ENCODE results near the gene PUS10. TPM values are rescaled to one million over a fixed set of nuclear protein-coding genes. Genes with fewer than 3 reads are reported as not detected.

PUS10 gene
- total and polyA plus RNA-seq, 2 of the 8 experiments (the other 6 are each of a cell fraction or from before 2014, with no cell fraction given) = 1.3 to 3.1 TPM

DNA sequence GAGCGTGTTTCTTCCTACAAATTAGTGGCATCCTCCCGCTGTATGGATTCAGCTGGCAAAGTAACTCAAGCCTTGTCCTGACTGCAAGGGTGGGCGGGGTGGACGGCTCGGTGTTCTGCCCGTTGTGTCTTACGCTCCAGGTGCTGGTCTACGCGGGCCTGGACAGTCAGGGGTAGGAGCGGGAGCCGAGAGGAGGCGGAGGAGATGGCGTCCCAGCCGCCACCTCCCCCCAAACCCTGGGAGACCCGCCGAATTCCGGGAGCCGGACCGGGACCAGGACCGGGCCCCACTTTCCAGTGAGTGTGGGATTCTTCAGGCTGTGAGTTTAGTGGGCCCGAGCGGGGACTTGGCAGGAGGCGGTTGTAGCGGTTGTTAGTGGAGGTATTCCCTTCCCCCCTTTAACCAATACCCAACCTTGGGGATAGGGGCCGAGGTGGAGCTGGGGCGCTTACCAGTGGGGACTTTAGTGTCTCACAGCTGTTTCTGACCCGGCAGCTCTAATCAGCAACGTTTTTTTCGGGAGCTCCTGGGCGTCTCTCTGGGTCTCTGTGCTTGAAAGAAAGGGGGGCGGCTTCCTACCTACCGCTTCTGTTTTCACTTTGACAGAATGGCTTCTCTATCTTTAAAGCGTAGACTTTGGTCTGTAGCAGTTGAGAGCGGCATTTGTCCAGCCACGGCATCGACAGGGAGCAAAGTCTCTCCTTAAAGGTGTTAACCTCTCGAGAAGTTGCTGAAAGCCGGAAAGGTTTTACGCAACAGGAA, at the start of gene PUS10, which contains the start of gene PEX13 (continued):
- no peak for TF ChIP-seq RXRA (IDR thresholded peaks at IDR 0.05; ENCODE audit: insufficient read depth, low read depth, low read length)
- TF ChIP-seq TAF7 (optimal IDR thresholded peaks at IDR 0.05; ENCODE audit: borderline replicate concordance, low read depth, low read length) = no peak
- TF ChIP-seq EGR1 (IDR thresholded peaks at IDR 0.05; ENCODE audit: borderline replicate concordance, low read depth, low read length) = peak; percentile 83
- no peak for TF ChIP-seq SUZ12 (IDR thresholded peaks at IDR 0.05; ENCODE audit: low read length)
- TF ChIP-seq RBBP5 (IDR thresholded peaks at IDR 0.05; ENCODE audit: borderline replicate concordance, low read depth, low read length) = peak; percentile 99
- peak; percentile 67; the same call in 1 of the 2 replicates for TF ChIP-seq PHF8 (conservative IDR thresholded peaks at IDR 0.05; ENCODE audit: low read depth, low read length)
- TF ChIP-seq TCF12 (IDR thresholded peaks at IDR 0.05; ENCODE audit: low read depth, low read length) = peak; percentile 71; the same call in 1 of the 2 replicates
- peak; percentile 94 for TF ChIP-seq SAP30 (IDR thresholded peaks at IDR 0.05; ENCODE audit: insufficient read depth, insufficient replicate concordance, low read length)
- peak; percentile 64; the same call in 1 of the 2 replicates for TF ChIP-seq ATF2 (IDR thresholded peaks at IDR 0.05; ENCODE audit: low read length)
- TF ChIP-seq GABPA (IDR thresholded peaks at IDR 0.05; ENCODE audit: borderline replicate concordance, insufficient read depth, low read length) = no peak
- peak; percentile 79 for TF ChIP-seq ASH2L (IDR thresholded peaks at IDR 0.05; ENCODE audit: low read length)
- peak; percentile 77 for TF ChIP-seq TAF1 (IDR thresholded peaks at IDR 0.05; ENCODE audit: low read depth, low read length)
- TF ChIP-seq SIN3A (conservative IDR thresholded peaks at IDR 0.05 in 1 of 2, IDR thresholded peaks at IDR 0.05 in 1 of 2; ENCODE audit: low read depth in 1 of 2, low read length in 2 of 2) = peak; percentile 27 to 75; a peak in 3 of 4 replicates
- TF ChIP-seq YY1 (IDR thresholded peaks at IDR 0.05; ENCODE audit: low read depth, low read length) = peak; percentile 74; the same call in 1 of the 2 replicates
- peak in 1 of 2 experiments; percentile 69; a peak in 2 of 3 replicates for TF ChIP-seq POLR2A (IDR thresholded peaks at IDR 0.05; ENCODE audit: control extremely low read depth in 1 of 2, low read depth in 2 of 2, low read length in 2 of 2)
- TF ChIP-seq TEAD4 (IDR thresholded peaks at IDR 0.05; ENCODE audit: low read depth, low read length) = 0 out of 2 replicates have a peak, but pooled peaks have one; percentile 21
